Stimulated activated CD4-positive, alpha-beta T cell treated with anti-CD3 and anti-CD28 coated beads, Interleukin-1b, Interleukin-23, amount 100 ng/mL, for 24 hours (primary cell): ENCODE data around the gene SNRPN.
"Not testable (repeated sequence)": the region's sequence is repeated elsewhere in the genome, so short reads cannot be mapped to it uniquely, and the experiment has no call there.

ENCODE experiments used
- DNase-seq, 4 experiments: peaks; one replicate each; pipeline ENCODE4 v3.0.0-alpha.2; 2020; ENCODE audit warnings: low read depth in 4 of 4, low spot score in 1 of 4

SNRPN gene

DNA sequence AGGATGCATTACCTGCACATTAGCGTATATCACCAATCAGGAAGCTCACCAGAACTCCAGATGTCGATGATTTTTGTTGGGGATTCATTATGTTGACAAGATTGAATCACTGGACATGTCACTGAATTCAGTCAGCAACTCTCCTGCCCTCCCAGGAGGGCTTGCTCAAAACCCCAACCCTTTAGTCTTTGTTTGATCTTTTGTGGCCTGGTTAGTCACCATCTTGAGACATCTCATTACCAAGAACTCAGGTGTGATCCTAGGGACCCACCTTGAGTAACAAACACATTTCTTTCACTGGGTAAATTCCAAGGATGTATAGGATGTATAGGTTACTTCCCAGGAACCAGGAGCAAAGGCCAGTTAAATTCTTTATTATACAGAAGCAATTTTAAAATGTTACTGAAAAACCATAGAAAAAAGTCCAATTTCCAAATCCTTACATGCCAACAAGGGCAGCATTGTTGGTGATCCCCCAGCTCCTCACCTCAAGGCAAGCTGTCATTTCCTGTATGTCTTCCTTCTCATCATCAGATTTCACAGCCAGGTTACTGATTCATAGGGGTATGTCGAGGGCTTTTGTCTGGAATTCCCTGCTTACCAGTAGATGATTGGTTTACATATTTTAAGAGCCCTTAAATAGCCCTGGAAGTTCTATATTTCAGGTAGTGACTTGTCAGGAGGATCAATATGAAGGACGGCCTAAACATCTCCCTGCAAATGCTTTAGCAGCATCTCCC is 11.7 kb downstream of the SNRPN start:
- no peak for DNase-seq

DNA sequence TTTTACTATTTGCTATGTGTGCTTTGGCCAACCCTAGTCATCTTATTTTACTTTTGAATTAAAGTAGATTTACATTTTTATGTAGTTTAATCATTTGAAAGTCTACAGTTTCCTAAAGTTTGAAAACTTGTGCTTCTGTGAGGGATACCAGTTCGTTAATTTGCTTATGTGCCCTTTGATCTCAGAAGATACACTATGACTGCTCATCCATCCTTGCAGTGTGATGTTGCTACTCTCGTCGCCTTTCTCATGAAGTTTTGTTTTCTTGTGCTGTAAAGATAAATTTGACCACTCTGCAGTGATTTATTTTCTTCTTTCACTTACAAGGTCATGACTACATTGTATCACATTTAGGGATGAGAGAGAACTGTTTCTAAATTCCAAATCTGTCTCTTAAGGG is 16.3 kb downstream of the SNRPN start:
- DNase-seq, result no peak

DNA sequence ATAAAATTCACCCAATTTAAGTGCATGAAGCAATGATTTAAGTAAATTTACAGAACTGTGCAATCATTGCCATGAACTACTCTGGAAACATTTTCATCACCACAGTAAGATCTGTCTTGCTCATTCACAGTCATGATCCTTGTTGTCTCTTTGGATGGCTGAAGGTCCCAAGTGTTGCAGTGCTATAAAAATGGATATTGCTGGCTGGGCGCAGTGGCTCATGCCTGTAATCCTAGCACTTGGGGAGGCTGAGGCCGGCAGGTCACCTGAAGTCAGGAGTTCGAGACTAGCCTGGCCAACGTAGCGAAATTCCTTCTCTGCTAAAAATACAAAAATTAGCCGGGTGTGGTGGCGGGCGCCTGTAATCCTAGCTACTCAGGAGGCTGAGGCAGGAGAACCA is 17.0 kb downstream of the SNRPN start:
- no peak for DNase-seq

DNA sequence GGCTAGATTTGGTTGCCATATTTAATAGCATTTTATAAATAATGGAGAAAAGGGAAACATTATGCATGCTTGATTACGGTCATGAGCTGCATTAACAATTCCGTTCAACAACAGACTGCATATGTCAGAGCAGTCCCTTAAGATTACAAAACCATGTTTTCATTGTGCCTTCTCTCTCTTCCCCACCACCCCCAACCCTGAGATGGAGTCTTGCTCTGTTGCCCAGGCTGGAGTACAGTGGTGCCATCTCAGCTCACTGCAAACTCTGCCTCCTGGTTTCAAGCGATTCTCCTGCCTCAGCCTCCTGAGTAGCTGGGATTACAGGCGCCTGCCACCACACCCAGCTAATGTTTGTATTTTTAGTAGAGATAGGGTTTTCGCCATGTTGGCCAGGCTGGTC is 17.9 kb downstream of the SNRPN start:
- not testable (repeated sequence) for DNase-seq

DNA sequence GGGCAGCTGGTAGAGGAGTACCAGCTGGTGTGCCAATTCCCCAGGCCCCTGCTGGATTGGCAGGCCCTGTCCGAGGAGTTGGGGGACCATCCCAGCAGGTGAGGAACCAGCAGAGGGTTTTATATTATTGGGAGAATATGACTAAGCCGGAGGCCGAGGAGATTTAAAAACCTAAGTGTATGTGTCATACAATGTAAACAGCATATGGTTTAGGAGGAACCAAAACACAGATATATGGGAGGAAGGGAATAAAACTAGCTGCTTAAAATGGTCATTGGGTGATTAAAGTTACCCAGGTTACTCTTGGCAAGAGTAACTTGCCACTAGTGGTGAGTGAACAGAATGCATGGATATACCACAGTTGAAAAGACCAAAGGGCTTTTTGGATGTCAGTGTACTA is 22.1 kb downstream of the SNRPN start:
- no peak for DNase-seq

GRCh38 chr15:24977686-24978085 is 22.9 kb downstream of the SNRPN start:
- DNase-seq, result no peak

- no peak for DNase-seq
Measured at GRCh38 chr15:24985224-24985623, 30.4 kb downstream of the SNRPN start.

GRCh38 chr15:24986653-24987052 is 31.9 kb downstream of the SNRPN start:
- no peak for DNase-seq

DNA sequence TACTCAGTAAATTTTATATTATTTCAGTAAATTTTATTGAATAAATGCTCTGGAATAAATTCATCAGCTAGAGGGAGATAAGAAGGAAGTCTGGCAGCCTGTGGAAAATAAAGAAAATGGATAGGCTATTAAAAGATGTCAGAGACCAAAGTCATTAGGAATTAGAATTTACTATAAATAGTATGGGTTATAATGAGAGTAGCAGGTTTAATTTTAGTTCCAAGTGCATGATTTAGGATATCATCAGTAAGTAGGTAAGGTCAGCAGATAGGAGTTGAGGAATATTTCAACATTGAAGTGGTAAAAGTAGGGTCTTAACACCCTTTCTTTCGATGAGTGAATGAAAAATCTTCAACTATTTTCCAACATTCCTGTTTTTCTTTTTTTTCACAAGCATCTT is 64.6 kb downstream of the SNRPN start:
- DNase-seq, result no peak

- no peak for DNase-seq
Measured at GRCh38 chr15:25022233-25022632, 67.4 kb downstream of the SNRPN start.
